Measurements from ENCODE around the gene CNOT1.

CNOT1 gene

DNA sequence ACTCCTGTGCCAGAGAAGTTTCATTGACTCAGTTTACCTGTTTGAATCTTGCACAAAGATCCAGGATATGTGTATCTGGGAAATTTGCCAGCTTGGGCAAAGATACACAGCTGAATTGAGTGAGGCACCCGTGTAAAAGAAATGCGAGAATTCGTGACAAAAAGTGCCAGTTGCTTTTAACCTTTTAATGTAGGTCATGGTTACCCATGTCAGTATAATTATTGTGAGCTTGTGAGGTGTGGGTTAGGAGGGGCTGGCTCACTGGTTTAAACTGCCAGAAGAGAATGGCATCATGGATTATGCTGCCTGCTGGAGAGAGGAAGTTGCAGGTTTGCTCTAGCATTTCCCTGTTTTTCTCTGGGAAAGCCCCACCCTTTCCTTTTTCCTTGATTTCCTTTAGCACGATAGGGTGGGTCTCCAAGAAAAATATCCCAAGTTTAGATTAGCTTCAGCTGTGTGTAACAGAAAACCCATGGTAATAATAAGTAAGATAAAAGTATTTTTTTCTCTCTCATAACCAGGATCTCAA, 154.5 kb downstream of the CNOT1 start:
- no peak for DNase-seq

DNA sequence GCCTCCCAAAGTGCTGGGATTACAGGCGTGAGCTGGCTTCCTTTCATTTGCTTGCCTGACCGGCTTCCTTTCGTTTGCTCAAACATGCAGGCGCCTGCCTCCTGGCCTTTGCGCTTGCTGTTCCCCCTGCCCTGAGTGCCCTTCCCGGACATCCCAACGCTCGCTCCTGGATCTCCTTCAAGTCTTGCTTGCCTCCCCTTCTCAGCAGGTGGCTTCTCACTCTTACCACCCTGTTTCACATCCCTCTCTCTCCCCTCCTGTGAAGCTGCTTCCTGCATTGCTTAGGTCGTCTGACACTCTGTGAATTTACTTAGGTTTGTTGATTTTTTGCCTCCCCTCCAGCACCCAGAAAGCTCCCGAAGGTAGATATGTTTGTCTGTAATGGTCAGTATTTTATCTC, 155.3 kb downstream of the CNOT1 start:
- DNase-seq = no peak

DNA sequence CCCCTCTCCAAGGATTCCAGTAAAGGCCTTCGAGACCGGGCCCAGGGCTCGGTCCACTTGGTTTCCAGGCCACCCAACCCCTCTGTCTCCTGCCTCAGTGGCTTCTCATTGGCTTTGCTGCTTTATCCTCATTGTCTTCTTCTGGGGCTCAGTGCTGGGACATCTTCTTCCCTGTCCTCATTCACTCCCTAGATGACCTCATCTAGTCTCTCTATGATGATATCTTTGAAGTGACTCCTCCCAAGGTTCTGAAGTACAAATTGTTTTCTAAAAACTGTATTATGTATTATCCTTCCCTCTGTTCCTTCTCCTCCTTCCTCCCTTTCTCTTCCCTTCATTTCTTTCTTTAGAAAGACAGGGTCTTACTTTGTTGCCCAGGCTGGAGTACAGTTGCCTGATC, 156.8 kb downstream of the CNOT1 start:
- DNase-seq = no peak

DNA sequence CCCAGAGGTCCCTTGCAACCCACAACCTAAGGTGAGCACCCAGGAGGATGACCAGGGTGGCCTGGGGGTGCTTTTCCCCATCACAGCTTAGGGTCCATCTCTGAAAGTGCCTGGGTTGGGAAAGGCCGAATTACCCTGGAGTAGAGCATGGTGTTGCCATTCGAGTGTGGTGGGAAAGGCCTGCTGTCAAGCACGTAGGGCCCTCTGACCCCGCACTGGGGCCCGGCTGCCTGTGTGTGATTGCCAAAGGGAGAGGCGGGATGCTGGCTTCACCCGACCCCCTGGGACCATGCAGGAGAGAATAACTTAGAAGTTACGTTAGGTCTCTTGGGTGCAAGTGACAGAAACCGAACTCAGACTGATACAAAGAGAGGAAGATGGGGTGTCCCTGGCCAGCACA, 157.4 kb downstream of the CNOT1 start:
- DNase-seq = no peak

DNA sequence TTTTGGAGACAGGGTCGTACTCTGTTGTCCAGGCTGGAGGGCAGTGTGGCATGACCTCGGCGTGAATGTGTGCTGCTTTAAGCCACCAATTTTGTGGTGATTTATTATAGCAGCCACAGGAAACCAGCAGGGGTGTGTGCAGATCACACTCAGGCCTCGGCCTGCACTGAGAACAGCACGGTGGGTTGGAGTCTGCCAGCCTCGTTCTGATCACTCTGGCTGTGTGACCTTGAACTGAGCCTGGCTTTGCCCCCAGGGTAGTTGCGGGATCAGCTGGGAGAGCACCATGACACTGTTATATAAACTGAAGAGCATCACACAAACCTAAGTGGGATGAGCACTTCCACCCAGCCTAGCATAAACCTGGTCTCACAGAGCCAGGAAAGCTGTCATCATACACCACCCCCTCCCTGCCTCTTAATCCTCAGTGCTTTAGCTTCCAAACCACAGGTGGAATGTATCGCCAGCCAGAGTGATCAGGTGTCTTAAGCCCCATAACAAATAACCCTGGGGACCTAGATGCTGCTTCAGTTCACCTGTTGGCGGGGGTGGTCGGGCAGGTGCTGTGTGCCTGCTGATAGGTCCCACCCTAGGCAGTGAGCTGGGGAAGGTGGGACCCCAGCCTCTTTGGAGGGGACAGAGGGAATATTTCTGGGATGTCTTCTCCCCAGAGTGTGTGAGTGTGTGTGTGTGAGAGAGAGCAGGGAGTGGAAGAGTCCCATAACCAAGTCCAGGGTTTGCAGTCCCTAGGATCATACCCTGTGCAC, 158.2 kb downstream of the CNOT1 start:
- no peak for DNase-seq

All from NCI-H1092 (cell line).